HEK293 (cell line): ENCODE data around the gene EXOC2.
"Not testable (repeated sequence)": the region's sequence is repeated elsewhere in the genome, so short reads cannot be mapped to it uniquely, and the experiment has no call there.

Source experiments
- CTCF ChIA-PET: fragments of 350-600 bp; formaldehyde crosslinking; extraction: SDS; loops from one replicate; lab custom pipeline; 2021; ENCODE audit warnings: antibody characterized with exemption; lab: Yijun Ruan, JAX
- POLR2A ChIA-PET: fragments of 300-600 bp; formaldehyde crosslinking; extraction: SDS; loops from one replicate; lab custom pipeline; 2020; ENCODE audit warnings: antibody characterized with exemption, inconsistent platforms; lab: Yijun Ruan, JAX
- H3K27ac ChIP-seq: fragments of 200-500 bp; sonication (Bioruptor generic); 2 replicates; pipeline ENCODE4 v1.5.1; 2014; ENCODE audit warnings: low read depth, low read length, control low read depth, inconsistent platforms; ENCODE audit errors: extremely low read depth
- H3K36me3 ChIP-seq, 2 experiments: fragments of 200-500 bp in 1 of 2; sonication (Bioruptor generic) in 1 of 2; 1 replicate in 1 of 2; 2 replicates in 1 of 2; pipeline ENCODE4 v1.5.1; 2014 to 2017; ENCODE audit warnings: inconsistent platforms in 2 of 2, low read length in 2 of 2; ENCODE audit not compliant: control insufficient read depth in 2 of 2, insufficient read depth in 1 of 2
- H3K4me1 ChIP-seq: fragments of 200-500 bp; sonication (Bioruptor generic); 2 replicates; pipeline ENCODE4 v1.5.1; 2014; ENCODE audit warnings: mild to moderate bottlenecking, low read length, inconsistent platforms; ENCODE audit not compliant: control insufficient read depth, insufficient read depth
- H3K4me3 ChIP-seq: 2 replicates; pipeline ENCODE4 v1.5.1; 2011; ENCODE audit warnings: low read depth, mild to moderate bottlenecking, control low read depth, low read length, moderate library complexity
- H3K9me3 ChIP-seq: fragments of 200-500 bp; sonication (Bioruptor generic); 2 replicates; pipeline ENCODE4 v1.5.1; 2014; ENCODE audit warnings: low read depth, low read length, inconsistent platforms; ENCODE audit not compliant: control insufficient read depth, insufficient read depth
- GLI2 ChIP-seq: fragments of 450-650 bp; formaldehyde crosslinking; IDR thresholded peaks from 2 replicates; pipeline ENCODE4; 2017; ENCODE audit warnings: missing biosample characterization, missing genetic modification characterization, low read depth, borderline replicate concordance
- PRDM1 ChIP-seq: fragments of 450-650 bp; formaldehyde crosslinking; IDR thresholded peaks from 2 replicates; pipeline ENCODE4; 2016; ENCODE audit warnings: missing biosample characterization, missing genetic modification characterization
- REPIN1 ChIP-seq: fragments of 450-650 bp; formaldehyde crosslinking; IDR thresholded peaks from 2 replicates; pipeline ENCODE4 v1.5.1; 2017; ENCODE audit warnings: missing biosample characterization, missing genetic modification characterization, low read depth
- SETDB1 ChIP-seq: IDR thresholded peaks from one replicate; pipeline ENCODE4 v1.6.1; 2017; ENCODE audit warnings: mild to moderate bottlenecking, low read length, moderate library complexity, mixed read lengths; ENCODE audit not compliant: insufficient read length
- ZBTB8A ChIP-seq: fragments of 450-650 bp; formaldehyde crosslinking; IDR thresholded peaks from 2 replicates; pipeline ENCODE4 v1.5.1; 2016; ENCODE audit warnings: missing biosample characterization, missing genetic modification characterization
- ZNF184 ChIP-seq: fragments of 450-650 bp; IDR thresholded peaks from 2 replicates; pipeline ENCODE4 v1.5.1; 2018; ENCODE audit warnings: missing biosample characterization, mild to moderate bottlenecking, missing genetic modification characterization
- ZNF239 ChIP-seq: fragments of 450-650 bp; formaldehyde crosslinking; IDR thresholded peaks from 2 replicates; pipeline ENCODE4 v1.5.1; 2016; ENCODE audit warnings: missing biosample characterization, missing genetic modification characterization
- ZNF366 ChIP-seq: fragments of 450-650 bp; formaldehyde crosslinking; conservative IDR thresholded peaks from 2 replicates; pipeline ENCODE4 v1.5.1; 2016; ENCODE audit warnings: missing biosample characterization, missing genetic modification characterization
- ZNF48 ChIP-seq: fragments of 450-650 bp; formaldehyde crosslinking; IDR thresholded peaks from 2 replicates; pipeline ENCODE4 v1.5.1; 2016; ENCODE audit warnings: missing biosample characterization, missing genetic modification characterization
- ZNF544 ChIP-seq: fragments of 450-650 bp; formaldehyde crosslinking; IDR thresholded peaks from 2 replicates; pipeline ENCODE4 v1.5.0; 2017; ENCODE audit warnings: missing biosample characterization, missing genetic modification characterization
- ZNF600 ChIP-seq: fragments of 450-650 bp; formaldehyde crosslinking; IDR thresholded peaks from 2 replicates; pipeline ENCODE4 v1.5.1; 2016; ENCODE audit warnings: missing biosample characterization, missing genetic modification characterization
- ZNF664 ChIP-seq: fragments of 450-650 bp; formaldehyde crosslinking; IDR thresholded peaks from 2 replicates; pipeline ENCODE4 v1.5.1; 2016; ENCODE audit warnings: missing biosample characterization, missing genetic modification characterization
- ZNF768 ChIP-seq: fragments of 450-650 bp; formaldehyde crosslinking; IDR thresholded peaks from 2 replicates; pipeline ENCODE4 v1.5.1; 2018; ENCODE audit warnings: missing biosample characterization, mild to moderate bottlenecking, missing genetic modification characterization
- ZNF830 ChIP-seq: fragments of 450-650 bp; IDR thresholded peaks from 2 replicates; pipeline ENCODE4 v1.5.0; 2018; ENCODE audit warnings: missing biosample characterization, missing genetic modification characterization, low read depth, mild to moderate bottlenecking, moderate library complexity
- TF ChIP-seq, protein P1 (sequence below): fragments of 450-650 bp; formaldehyde crosslinking; IDR thresholded peaks from 2 replicates; pipeline ENCODE4 v1.5.1; 2016; ENCODE audit warnings: missing biosample characterization, missing genetic modification characterization
- TF ChIP-seq, protein P2 (sequence below): fragments of 450-650 bp; formaldehyde crosslinking; IDR thresholded peaks from 2 replicates; pipeline ENCODE4 v1.5.1; 2017; ENCODE audit warnings: missing biosample characterization, missing genetic modification characterization
- TF ChIP-seq, protein P3 (sequence below): fragments of 450-650 bp; formaldehyde crosslinking; IDR thresholded peaks from 2 replicates; pipeline ENCODE4 v1.5.1; 2016; ENCODE audit warnings: missing biosample characterization, missing genetic modification characterization, borderline replicate concordance

Gene EXOC2

DNA sequence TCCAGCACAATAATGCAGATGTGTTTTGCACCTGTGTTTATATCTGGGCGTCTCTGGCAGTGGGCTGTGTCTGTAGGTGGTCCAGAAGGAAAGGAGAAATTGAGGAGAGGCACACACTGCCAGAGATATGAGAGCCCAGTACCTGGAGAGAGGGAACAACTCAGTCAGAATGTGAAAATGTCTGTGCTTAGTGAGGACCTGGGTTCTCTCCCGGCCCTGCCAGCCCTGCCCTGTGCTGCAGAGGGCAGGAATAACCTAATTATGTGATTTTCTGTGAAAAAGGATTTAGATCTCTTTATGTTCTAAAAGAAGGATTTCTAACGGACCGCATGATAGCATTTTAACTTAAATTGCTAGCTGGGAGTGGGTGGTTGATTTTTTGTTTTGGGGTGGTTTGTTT lies 8.3 kb upstream of the EXOC2 start:
- ChIA-PET POLR2A (interaction anchor here (3.0 kb wide), 1 partner anchor 9 kb away, joined by 13 read pairs; the partner anchor contains the start of gene EXOC2), CTCF (interaction anchor here (0.6 to 1.3 kb wide), 2 partner anchors 660 to 696 kb away, joined by 3 read pairs; no protein-coding TSS in a partner anchor)
- no peaks in the 10 kb centered on the region; the same call in 1 of the 2 replicates for H3K4me1 ChIP-seq
- H3K27ac ChIP-seq: no peak overlapping the region
- H3K36me3 ChIP-seq: no peaks in the 10 kb centered on the region
- no peak for TF ChIP-seq ZNF544
- TF ChIP-seq GLI2: no peak
- TF ChIP-seq, protein P1, sequence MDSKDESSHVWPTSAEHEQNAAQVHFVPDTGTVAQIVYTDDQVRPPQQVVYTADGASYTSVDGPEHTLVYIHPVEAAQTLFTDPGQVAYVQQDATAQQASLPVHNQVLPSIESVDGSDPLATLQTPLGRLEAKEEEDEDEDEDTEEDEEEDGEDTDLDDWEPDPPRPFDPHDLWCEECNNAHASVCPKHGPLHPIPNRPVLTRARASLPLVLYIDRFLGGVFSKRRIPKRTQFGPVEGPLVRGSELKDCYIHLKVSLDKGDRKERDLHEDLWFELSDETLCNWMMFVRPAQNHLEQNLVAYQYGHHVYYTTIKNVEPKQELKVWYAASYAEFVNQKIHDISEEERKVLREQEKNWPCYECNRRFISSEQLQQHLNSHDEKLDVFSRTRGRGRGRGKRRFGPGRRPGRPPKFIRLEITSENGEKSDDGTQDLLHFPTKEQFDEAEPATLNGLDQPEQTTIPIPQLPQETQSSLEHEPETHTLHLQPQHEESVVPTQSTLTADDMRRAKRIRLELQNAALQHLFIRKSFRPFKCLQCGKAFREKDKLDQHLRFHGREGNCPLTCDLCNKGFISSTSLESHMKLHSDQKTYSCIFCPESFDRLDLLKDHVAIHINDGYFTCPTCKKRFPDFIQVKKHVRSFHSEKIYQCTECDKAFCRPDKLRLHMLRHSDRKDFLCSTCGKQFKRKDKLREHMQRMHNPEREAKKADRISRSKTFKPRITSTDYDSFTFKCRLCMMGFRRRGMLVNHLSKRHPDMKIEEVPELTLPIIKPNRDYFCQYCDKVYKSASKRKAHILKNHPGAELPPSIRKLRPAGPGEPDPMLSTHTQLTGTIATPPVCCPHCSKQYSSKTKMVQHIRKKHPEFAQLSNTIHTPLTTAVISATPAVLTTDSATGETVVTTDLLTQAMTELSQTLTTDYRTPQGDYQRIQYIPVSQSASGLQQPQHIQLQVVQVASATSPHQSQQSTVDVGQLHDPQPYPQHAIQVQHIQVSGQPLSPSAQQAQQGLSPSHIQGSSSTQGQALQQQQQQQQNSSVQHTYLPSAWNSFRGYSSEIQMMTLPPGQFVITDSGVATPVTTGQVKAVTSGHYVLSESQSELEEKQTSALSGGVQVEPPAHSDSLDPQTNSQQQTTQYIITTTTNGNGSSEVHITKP (tag by site-specific recombination): no peak
- TF ChIP-seq REPIN1 (tag by site-specific recombination): no peak
- TF ChIP-seq ZNF768: no peak
- TF ChIP-seq ZNF239: no peak
- no peak for TF ChIP-seq ZNF184 (tag by site-specific recombination)
- no peak for TF ChIP-seq ZNF48 (tag by site-specific recombination)
- no peak for TF ChIP-seq ZBTB8A (tag by site-specific recombination)
- H3K4me3 ChIP-seq: no peak overlapping the region
- no peaks in the 10 kb centered on the region for H3K9me3 ChIP-seq

DNA sequence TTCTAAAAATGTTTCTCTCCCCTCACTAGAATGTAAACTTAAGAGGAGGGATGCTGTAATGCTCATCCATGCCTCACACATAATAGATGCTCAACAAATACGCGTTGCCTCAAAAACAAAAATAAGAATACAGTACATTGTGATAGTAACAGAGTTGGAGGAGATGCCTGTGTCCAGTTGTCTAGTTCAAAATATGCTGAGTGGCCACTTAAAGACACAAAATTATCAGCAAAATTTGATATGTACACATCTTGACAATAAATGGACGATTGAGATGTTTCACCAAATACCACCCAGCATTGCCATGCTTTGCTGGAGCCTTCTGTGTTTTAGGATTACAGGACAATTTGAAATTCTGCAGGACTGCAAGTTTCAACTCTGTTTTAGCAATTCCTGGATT lies 7.6 kb upstream of the EXOC2 start:
- Histone ChIP-seq H3K27ac (no peak overlapping the region), H3K4me1 (no peaks in the 10 kb centered on the region; the same call in 1 of the 2 replicates), H3K36me3 (no peaks in the 10 kb centered on the region), H3K9me3 (no peaks in the 10 kb centered on the region), H3K4me3 (no peak overlapping the region)
- ChIA-PET POLR2A (no interaction called here), CTCF (interaction anchor here (0.7 kb wide), 1 partner anchor 9 kb away, joined by 3 read pairs; no protein-coding TSS in a partner anchor)
- TF ChIP-seq SETDB1 (no peak), ZNF664 (tag by site-specific recombination) (peak; percentile 71; the same call in 1 of the 2 replicates), ZNF830 (tag by site-specific recombination) (no peak)
- TF ChIP-seq, protein P2, sequence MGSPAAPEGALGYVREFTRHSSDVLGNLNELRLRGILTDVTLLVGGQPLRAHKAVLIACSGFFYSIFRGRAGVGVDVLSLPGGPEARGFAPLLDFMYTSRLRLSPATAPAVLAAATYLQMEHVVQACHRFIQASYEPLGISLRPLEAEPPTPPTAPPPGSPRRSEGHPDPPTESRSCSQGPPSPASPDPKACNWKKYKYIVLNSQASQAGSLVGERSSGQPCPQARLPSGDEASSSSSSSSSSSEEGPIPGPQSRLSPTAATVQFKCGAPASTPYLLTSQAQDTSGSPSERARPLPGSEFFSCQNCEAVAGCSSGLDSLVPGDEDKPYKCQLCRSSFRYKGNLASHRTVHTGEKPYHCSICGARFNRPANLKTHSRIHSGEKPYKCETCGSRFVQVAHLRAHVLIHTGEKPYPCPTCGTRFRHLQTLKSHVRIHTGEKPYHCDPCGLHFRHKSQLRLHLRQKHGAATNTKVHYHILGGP (tag by site-specific recombination): no peak

DNA sequence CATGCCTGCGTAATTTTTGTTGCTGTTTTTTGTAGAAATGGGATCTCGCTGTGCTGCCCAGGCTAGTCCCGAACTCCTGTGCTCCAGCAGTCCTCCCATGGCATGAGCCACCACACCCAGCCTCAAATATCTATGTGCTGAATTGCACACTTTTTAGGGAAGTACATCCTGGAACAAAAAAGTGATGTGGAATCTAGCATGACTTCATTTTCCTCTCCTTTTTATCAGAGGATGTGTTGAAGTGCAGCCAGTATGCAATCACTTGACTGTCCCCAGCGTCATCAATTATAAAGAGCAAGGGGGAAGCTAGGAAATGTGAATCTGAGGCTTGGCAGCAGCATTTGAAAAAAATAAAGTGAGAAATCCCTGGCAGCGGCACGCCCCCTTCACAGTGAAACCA lies 6.4 kb upstream of the EXOC2 start:
- no peaks in the 10 kb centered on the region; the same call in 1 of the 2 replicates for H3K4me1 ChIP-seq
- H3K4me3 ChIP-seq: no peak overlapping the region
- ChIA-PET CTCF (interaction anchor here (0.9 to 2.1 kb wide), 3 partner anchors 10 to 23 kb away, joined by 3 to 8 read pairs (median 3); no protein-coding TSS in a partner anchor), POLR2A (no interaction called here)
- TF ChIP-seq ZNF600 (tag by site-specific recombination) (peak; percentile 51; the same call in 1 of the 2 replicates), PRDM1 (tag by site-specific recombination) (no peak), ZNF366 (tag by site-specific recombination) (no peak)
- TF ChIP-seq, protein P3, sequence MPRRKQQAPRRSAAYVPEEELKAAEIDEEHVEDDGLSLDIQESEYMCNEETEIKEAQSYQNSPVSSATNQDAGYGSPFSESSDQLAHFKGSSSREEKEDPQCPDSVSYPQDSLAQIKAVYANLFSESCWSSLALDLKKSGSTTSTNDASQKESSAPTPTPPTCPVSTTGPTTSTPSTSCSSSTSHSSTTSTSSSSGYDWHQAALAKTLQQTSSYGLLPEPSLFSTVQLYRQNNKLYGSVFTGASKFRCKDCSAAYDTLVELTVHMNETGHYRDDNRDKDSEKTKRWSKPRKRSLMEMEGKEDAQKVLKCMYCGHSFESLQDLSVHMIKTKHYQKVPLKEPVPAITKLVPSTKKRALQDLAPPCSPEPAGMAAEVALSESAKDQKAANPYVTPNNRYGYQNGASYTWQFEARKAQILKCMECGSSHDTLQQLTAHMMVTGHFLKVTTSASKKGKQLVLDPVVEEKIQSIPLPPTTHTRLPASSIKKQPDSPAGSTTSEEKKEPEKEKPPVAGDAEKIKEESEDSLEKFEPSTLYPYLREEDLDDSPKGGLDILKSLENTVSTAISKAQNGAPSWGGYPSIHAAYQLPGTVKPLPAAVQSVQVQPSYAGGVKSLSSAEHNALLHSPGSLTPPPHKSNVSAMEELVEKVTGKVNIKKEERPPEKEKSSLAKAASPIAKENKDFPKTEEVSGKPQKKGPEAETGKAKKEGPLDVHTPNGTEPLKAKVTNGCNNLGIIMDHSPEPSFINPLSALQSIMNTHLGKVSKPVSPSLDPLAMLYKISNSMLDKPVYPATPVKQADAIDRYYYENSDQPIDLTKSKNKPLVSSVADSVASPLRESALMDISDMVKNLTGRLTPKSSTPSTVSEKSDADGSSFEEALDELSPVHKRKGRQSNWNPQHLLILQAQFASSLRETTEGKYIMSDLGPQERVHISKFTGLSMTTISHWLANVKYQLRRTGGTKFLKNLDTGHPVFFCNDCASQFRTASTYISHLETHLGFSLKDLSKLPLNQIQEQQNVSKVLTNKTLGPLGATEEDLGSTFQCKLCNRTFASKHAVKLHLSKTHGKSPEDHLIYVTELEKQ (tag by site-specific recombination): no peak
- H3K27ac ChIP-seq: no peak overlapping the region
- no peaks in the 10 kb centered on the region for H3K36me3 ChIP-seq
- H3K9me3 ChIP-seq: no peaks in the 10 kb centered on the region

DNA sequence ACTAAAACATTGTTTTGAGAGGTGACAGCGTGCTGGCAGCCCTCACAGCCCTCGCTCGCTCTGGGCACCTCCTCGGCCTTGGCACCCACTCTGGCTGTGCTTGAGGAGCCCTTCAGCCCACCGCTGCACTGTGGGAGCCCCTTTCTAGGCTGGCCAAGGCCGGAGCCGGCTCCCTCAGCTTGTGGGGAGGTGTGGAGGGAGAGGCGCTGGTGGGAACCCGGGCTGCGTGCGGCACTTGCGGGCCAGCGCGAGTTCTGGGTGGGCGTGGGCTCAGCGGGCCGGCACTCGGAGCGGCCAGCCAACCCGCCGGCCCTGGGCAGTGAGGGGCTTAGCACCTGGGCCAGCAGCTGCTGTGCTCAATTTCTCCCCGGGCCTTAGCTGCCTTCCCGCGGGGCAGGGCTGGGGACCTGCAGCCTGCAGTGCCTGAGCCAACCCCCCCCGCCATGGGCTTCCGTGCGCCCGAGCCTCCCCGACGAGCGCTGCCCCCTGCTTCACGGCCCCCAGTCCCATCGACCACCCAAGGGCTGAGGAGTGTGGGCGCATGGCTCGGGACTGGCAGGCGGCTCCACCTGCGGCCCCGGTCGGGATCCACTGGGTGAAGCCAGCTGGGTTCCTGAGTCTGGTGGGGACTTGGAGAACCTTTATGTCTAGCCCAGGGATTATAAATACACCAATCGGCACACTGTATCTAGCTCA lies 1.6 kb upstream of the EXOC2 start:
- POLR2A ChIA-PET, H3K36me3 ChIP-seq, H3K4me3 ChIP-seq, H3K9me3 ChIP-seq, H3K4me1 ChIP-seq, H3K27ac ChIP-seq: not testable (repeated sequence)
- CTCF ChIA-PET: interaction anchor here (3.5 kb wide), 1 partner anchor 101 kb away, joined by 15 read pairs; no protein-coding TSS in a partner anchor
